GM21526 (cell line): ENCODE results near the gene TOR3A.

Experiments
- ATAC-seq: cut with Tn5 transposase; IDR thresholded peaks from one replicate; pipeline ENCODE4 v1.9.1; 2021; ENCODE audit warnings: moderate library complexity; ENCODE audit not compliant: unreplicated experiment, low FRiP score

Gene TOR3A

GRCh38 chr1:179061360-179062282 lies 20.2 kb upstream of the TOR3A start:
- no peak for ATAC-seq

DNA sequence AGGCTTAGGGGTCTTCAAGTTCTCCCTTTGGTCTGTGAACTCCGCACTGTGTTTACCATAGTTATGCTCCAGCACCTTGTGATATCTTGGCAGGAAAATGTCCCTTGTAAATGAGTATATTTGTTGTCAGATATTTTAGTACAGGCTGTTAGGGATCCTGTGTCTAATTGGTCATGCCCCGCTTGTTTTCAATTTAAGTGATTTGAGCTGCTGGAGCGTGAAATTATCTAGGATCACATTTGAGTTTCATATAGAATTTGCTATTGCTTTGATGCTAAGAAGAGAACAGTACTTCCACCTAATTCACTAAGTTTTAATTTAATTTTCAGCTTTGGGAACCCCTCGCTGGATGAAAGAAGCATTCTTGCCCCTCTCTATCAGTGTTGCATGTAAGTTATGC lies 15.4 kb upstream of the TOR3A start:
- ATAC-seq, result no peak

DNA sequence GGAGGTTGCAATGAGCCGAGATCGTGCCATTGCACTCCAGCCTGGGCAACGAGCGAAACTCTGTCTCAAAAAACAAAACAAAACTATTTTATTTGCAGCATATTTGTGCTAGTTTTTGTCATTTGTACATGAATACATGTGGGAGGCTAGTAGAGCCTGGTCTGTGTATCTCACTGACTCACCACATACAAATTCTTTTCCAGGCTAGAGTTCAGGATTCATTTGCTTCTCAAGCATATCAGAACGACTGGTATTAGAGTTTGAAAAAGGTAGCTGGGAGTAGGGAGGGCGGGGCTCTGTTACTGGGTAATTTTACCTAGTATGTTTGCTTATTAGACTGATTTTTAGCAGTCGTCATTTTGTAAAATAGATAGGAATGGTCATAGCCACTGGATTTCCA lies 4.5 kb upstream of the TOR3A start:
- no peak for ATAC-seq

DNA sequence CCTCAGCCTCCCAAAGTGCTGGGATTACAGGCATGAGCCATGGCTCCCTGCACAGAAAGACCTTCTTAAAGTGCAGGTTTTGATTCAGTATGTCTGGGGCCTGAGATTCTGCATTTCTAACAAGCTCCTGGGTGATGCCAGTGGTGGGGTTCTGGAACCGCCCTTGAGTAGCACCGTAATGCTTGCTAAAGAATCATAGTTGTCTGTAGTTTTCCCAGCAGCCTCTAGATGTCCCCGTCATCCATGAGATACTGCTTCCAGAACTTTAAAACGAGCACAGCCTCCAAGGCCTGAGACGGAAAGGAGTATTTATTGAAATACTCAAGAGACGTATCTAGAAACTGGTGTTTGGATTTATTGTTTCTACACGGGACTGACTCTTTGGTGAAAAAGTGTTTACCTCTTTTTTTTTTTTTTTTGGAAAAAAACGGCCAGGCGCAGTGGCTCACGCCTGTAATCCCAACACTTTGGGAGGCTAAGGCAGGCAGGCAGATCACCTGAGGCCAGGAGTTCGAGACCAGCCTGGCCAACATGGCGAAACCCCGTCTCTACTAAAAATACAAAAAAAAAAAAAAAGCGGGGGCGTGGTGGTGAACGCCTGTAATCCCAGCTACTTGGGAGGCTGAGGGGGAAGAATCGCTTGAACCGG lies 2.6 kb upstream of the TOR3A start:
- ATAC-seq, result no peak

DNA sequence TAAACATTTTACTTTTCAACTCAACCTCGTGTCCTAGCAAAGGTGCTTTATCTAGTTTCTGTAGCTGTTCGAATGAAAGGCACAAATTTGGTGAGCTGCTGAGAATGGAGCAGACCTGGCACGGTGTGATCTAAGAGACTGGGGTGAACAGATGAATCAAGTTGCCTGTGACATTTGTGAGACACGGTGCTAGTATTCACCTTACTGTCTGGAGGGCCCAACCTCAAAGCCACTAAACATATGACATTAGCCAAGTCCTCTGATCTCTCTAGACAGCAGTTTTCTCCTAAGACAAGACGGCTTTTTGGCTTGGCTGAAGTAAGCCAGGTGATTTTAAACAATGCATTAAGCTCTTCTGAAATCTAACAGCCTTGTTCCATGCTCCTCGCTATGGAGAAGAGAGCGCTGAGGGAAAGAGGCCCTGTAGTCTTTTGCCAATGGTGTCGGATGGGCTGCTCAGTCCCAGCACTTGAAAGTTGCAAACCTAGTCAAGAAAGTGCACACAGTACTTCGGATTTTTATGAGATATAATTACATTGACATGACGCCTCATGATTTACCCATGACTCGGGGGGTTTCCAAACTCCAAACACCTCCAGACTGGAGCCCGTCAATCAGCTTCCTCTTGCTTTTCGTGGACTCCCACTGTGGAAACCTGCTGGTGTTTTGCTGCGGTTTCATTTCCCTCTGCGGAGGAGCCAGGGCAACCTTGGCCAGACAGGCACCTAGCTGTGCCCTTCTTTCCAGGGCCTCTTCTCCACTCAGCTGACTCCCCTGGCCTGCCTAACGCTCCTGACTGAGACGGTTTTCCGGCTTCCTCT lies 794 bp upstream of the TOR3A start:
- ATAC-seq, result peak; percentile 21

GRCh38 chr1:179082333-179082998 lies 596 bp downstream of the TOR3A start:
- peak; percentile 15 for ATAC-seq

DNA sequence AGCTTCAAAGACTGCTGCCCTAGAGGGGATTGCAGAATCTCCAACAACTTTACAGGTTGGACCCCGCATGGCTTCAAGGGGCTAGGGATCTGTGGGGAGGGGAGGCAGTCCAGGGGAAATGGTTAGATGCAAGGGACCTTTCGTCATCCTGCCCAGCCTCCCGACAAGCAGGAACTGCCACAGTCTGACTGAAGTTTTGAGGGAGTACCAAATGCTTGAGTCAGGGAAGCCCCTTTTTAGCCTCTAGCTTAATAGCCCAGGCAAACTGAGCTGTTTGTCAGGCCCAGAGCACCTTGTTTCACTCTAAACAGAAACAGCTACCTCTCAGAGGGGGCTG lies 1.1 kb downstream of the TOR3A start:
- no peak for ATAC-seq

DNA sequence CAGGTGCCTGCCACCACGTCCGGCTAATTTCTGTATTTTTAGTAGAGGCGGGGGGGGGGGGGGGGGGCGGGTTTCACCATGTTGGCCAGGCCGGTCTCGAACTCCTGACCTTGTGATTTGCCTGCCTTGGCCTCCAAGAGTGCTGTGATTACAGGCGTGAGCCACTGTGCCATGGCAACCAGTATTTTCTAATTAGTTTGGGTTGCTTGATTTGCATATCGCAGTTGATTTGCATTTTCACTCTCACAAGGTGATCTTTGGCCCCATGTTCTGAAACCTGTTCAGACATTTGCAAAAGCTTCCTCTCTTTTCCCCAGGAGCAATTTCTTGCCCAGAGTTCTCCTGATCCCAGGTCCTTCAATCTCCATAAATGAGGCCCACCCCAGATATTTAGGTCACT lies 1.7 kb downstream of the TOR3A start:
- no peak for ATAC-seq

DNA sequence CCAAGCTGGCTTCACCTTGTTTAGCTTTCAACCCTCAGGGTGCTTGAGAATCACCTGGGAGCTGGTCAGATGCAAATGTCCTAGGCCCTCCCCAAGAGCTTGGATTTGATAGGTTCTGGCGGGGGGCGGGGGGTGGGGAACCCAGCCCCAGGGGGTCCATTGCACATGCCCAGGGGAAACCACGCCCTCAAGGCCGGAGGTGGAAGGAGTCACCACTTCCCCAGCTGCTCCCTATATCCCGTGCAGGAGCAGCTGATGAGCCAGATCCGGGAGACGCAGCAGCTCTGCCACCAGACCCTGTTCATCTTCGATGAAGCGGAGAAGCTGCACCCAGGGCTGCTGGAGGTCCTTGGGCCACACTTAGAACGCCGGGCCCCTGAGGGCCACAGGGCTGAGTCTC lies 5.8 kb downstream of the TOR3A start:
- ATAC-seq, result no peak

GRCh38 chr1:179089827-179090482 lies 8.1 kb downstream of the TOR3A start:
- ATAC-seq, result no peak

DNA sequence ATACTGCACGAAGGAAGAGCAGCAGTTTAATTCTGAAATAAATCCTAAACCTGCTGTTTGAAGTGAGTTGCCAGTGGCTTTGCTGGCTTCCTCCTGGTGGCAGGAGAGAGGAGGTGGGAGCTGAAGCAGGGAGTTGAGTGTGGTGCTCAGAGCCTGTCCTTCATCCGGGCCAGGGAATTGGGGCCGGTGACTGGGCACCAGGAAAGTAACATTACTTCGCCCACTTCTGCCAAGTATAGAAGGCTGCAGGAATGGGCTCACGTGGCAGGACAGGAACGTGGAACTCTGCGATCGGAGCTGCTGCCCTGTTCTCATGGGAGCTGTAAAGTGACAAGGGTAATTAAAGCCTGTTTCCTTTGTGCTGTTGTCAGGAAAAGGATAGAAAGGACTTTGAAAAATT lies 8.7 kb downstream of the TOR3A start:
- no peak for ATAC-seq

DNA sequence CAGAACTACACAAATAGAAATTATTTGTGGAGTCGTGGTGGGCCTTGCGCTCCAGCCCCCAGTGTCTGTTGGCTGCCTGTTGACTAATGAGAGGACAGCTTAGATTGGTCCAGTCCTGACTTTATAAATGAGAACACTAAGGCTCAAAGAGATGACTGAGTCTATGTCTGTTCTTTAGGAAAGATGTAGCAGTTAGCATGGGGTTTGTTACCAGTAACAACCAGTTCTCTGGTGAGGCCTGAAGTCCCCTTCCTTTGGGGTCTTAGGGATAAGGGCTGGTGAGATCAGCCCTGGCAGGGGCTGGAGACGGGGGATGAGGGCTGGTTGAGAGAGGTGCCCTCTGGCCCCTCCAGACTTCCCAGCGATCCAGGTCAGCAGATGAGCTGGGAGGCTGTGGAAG lies 9.1 kb downstream of the TOR3A start:
- ATAC-seq, result no peak

- ATAC-seq, result no peak
Observed at GRCh38 chr1:179091691-179092165, 9.9 kb downstream of the TOR3A start.

DNA sequence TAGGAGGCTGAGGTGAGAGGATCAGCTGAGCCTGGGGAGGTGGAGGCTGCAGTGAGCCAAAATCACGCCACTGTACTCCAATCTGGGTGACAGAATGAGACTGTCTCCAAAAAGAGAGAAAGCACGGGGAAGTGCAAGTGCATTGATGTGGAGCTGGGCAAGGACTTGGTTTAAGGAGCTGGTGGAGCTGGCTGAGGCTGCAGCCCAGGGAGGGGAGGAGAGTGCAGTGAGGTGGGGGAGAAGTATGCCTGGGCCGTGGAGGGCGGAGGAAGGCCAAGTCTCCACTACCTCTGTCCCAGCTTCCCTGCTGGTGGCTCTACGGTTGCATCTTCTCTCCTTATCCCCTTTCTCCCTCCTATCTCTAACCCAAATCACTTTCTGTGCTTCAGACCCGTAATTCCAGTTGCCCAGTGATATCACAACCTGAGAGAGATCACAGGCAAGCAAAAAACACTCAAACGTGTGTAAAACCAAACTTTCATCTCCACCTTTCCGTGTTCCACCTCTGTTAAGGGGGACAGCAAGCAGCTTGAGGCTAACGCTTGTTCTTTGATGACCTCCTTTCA lies 11.1 kb downstream of the TOR3A start:
- ATAC-seq, result no peak

- no peak for ATAC-seq
Observed at GRCh38 chr1:179094818-179095217, 12.9 kb downstream of the TOR3A start.

DNA sequence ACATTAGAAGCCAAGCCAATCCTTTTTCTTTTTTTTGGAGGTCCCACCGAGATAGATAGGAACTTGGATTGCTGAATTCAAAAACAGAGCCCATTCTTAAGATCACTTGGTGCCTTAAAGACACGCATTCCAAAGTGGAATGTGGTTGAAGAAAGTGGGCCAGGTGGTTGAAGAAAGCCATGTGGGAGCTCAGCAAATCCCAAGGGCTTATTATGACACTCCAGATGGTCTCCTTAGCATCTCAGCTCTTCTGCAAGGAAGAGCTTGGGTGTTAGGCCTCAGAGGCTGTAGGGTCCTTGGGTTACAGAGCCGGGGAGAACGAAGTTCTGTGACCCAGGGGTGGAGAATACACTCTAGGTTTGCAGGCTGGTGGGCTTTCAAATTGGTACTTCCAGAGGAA lies 13.5 kb downstream of the TOR3A start:
- no peak for ATAC-seq

GRCh38 chr1:179095924-179096323 lies 14.1 kb downstream of the TOR3A start:
- ATAC-seq, result no peak

DNA sequence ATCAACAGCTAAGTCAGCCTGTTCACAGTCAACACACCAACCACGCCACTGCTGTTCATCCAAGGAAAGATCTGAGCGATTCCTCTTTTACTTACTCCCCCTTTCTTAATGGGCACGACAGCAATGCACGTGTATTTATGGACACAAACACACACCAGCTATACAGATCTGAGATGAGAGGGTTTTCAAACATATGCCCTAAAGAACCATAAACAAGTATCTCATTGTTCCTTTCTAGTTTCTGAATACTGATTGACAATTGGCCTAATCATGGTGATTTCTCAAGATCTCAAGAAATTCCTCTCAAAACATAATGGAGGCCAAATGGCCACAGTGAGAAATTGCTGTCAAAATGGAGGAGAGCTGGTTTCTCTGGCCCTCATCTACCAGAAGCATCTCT lies 18.0 kb downstream of the TOR3A start:
- ATAC-seq, result no peak

- no peak for ATAC-seq
Observed at GRCh38 chr1:179101566-179101965, 19.7 kb downstream of the TOR3A start.

GRCh38 chr1:179103999-179104398 lies 22.1 kb downstream of the TOR3A start:
- ATAC-seq, result no peak
